Right atrium auricular region (tissue), 2 donors: Measurements from ENCODE around the gene MYO1E. TPM values are rescaled to one million over a fixed set of nuclear protein-coding genes. Genes with fewer than 3 reads are reported as not detected.
A peak's percentile ranks its signal among the peaks of the same experiment; 100 is the strongest.

Experiments used
- DNase-seq: peaks from one replicate; pipeline ENCODE4 v3.0.0-alpha.2; 2019; ENCODE audit warnings: low spot score
- H3K27ac ChIP-seq, 2 donors: fragments of 200-600 bp; sonication (generic); 1 replicate in 1 of 2; 2 replicates in 1 of 2; pipeline ENCODE4 v1.5.1; 2016 to 2019
- H3K27me3 ChIP-seq, 2 donors: fragments of 200-600 bp; sonication (generic); one replicate each; pipeline versions ENCODE4 v1.5.1 to v1.6.0; 2017 to 2019
- H3K36me3 ChIP-seq: fragments of 200-600 bp; sonication (generic); one replicate; pipeline ENCODE4 v1.5.1; 2016
- H3K4me1 ChIP-seq, 2 donors: fragments of 200-600 bp; sonication (generic); one replicate each; pipeline versions ENCODE4 v1.5.1 to v1.6.0; 2017 to 2019
- H3K4me3 ChIP-seq, 2 donors: fragments of 200-600 bp; sonication (generic); 1 replicate in 1 of 2; 2 replicates in 1 of 2; pipeline ENCODE4 v1.5.1; 2017 to 2019; ENCODE audit warnings: mild to moderate bottlenecking in 1 of 2, moderate library complexity in 1 of 2
- H3K9me3 ChIP-seq, 2 donors: fragments of 200-600 bp; sonication (generic); one replicate each; pipeline ENCODE4 v1.5.1; 2019
- total RNA-seq, 2 donors: library from RNA; depleted of rRNA; stranded (reverse); fragments of >200 nt; gene quantifications; one replicate each; pipeline ENCODE4 v1.1.0, GENCODE V29; 2016
- TF ChIP-seq, protein P1 (sequence below), 2 donors: fragments of 200-600 bp; sonication (generic); IDR thresholded peaks; one replicate each; pipeline ENCODE4 v1.5.1; 2019; ENCODE audit warnings: antibody characterized with exemption in 2 of 2

MYO1E gene
- total RNA-seq, 2 donors from 2014 or later: 9.6 to 17.2 TPM

DNA sequence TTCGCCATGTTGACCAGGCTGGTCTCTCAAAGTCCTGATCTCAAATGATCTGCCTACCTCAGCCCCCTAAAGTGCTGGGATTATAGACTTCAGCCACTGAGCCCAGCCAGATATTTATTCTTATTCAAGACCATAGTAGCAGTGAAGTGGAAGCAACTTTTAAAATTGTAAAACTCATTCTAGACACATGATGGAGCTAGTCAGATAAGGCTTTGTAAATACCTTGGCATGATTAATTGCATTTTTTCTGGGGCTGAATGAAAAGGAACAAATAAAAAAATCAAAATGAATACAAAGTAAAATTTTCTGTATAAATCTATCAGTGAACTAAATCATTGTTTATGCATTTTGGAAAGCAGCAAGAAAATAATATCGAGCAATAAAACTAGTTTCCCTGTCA is 4.1 kb upstream of the MYO1E start:
- no peaks in the 10 kb centered on the region for H3K9me3 ChIP-seq
- H3K4me1 ChIP-seq: peaks cover 0 to 4% of the 10 kb centered on the region in 2 donors
- TF ChIP-seq, protein P1, sequence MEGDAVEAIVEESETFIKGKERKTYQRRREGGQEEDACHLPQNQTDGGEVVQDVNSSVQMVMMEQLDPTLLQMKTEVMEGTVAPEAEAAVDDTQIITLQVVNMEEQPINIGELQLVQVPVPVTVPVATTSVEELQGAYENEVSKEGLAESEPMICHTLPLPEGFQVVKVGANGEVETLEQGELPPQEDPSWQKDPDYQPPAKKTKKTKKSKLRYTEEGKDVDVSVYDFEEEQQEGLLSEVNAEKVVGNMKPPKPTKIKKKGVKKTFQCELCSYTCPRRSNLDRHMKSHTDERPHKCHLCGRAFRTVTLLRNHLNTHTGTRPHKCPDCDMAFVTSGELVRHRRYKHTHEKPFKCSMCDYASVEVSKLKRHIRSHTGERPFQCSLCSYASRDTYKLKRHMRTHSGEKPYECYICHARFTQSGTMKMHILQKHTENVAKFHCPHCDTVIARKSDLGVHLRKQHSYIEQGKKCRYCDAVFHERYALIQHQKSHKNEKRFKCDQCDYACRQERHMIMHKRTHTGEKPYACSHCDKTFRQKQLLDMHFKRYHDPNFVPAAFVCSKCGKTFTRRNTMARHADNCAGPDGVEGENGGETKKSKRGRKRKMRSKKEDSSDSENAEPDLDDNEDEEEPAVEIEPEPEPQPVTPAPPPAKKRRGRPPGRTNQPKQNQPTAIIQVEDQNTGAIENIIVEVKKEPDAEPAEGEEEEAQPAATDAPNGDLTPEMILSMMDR (IDR thresholded peaks at IDR 0.05): peak in 1 of 2 donors; percentile 32
- no peak overlapping the region for H3K27ac ChIP-seq
- DNase-seq: no peak
- H3K36me3 ChIP-seq: no peaks in the 10 kb centered on the region
- H3K27me3 ChIP-seq: no peaks in the 10 kb centered on the region
- no peak overlapping the region for H3K4me3 ChIP-seq

DNA sequence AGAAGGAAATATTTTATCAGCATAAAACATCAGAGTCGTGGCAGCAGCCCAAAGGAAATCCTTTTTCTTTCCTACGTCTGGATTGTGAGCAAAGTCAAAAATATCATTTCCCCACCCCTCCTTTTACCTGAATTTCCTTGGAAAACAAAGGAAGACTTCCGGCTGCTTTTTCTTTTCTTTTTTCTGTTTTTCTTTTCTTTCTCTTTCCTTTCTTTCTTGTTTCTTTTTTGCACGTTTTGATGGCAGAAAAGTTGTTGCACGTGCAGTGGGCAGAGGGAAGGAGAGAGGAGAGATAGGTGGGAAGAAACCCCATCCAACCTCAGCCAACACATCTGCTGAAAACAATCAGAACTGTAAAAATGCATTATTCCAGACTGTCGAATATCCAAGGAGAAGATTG is 544 bp upstream of the MYO1E start:
- TF ChIP-seq, protein P1 (IDR thresholded peaks at IDR 0.05): no peak
- H3K36me3 ChIP-seq: no peaks in the 10 kb centered on the region
- H3K4me3 ChIP-seq: peak overlapping the region; percentile 69 to 81
- DNase-seq: peak; percentile 16
- H3K9me3 ChIP-seq: no peaks in the 10 kb centered on the region
- H3K27ac ChIP-seq: peak overlapping the region; percentile 93 to 94
- H3K4me1 ChIP-seq: peaks cover 0 to 9% of the 10 kb centered on the region in 2 donors
- no peaks in the 10 kb centered on the region for H3K27me3 ChIP-seq

DNA sequence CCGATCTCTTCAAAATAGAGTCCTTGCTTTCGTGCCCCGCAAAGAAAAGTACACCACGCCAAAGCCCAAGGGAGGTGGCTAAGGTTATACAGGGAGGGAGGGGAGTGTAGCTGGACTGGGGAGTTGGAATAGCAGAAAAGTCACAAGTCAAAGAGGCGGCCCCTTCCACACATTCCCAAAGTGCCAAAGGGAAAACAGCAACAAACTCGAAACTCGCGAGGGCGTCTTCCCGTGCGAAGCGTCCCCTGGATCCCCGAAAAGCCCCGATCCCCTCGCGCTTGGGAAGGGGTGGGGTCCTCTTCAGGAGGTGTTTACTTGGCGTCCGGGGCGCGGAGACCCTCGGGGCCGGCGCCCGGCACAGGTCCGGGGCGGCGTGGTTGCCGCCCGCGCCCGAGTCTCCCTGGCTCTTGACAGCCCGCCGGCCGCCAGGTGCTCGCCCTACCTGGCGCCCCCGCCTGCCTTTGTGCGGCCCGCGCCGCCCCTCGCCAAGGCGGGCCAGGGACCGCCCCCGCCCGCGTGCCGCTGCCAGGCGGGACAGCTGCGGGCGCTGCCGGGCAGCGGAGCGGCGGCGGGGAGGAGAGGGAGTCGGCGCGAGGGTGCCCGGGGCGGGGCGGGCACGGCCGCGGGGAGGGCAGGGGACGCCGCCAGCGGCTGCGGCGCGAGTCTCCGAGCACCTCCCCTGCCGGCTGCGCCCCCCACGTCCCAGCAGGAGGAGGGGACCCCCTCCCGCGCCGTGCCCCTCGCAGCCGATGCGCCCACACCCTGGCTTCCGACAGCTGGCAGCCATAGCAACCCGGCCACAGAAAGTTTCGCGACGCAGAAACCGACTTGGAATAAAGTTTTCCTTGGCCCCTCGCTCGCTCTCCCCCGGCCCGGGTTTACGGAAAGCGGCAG is 966 bp downstream of the MYO1E start:
- Histone ChIP-seq H3K4me3 (peak overlapping the region; percentile 69 to 81), H3K27ac (peak overlapping the region; percentile 93 to 94), H3K4me1 (peaks cover 0 to 9% of the 10 kb centered on the region in 2 donors), H3K36me3 (no peaks in the 10 kb centered on the region), H3K9me3 (no peaks in the 10 kb centered on the region), H3K27me3 (no peaks in the 10 kb centered on the region)
- DNase-seq: no peak
- TF ChIP-seq, protein P1 (IDR thresholded peaks at IDR 0.05): no peak

DNA sequence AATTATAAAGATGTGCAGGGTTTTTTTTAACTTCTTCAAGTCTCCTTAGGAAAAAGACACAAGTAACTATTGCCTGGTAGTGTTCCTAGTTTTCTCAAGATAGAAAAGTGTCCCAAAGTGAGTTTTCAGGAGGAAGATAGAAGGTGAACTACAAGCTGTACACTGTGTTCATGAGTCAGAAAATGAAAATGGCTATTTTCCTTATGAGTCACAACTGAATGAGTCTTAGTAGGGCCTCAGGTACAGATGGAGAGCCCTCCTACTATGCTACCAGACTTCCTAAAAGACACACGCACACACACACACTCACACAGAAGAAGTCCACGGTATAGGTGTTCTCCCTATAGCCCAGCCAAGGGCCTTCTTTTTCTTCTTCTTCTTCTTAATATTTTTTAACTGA is 3.1 kb downstream of the MYO1E start:
- Histone ChIP-seq H3K27me3 (no peaks in the 10 kb centered on the region), H3K4me3 (no peak overlapping the region), H3K27ac (no peak overlapping the region), H3K4me1 (peaks cover 0 to 12% of the 10 kb centered on the region in 2 donors), H3K36me3 (no peaks in the 10 kb centered on the region), H3K9me3 (no peaks in the 10 kb centered on the region)
- TF ChIP-seq, protein P1 (IDR thresholded peaks at IDR 0.05): no peak
- no peak for DNase-seq

DNA sequence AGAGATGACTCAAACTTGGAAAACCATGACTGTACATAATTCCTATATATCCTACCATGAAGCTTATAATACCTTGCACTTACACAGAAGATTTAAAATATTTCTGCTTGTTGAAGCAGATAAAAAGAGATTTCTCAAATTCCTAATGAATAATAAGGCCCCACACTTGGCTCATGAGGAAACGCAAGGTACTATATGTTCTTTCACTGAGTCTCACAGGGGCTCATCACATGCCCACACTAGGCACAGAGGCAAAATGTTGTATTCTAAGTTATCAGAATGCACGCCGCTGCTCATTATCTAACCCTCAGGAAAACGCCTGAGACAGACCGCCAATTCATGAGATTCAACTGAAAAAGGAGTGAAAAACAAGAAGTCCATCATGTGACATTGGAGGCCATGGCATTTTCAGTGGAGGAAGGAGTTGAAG is 5.6 kb downstream of the MYO1E start:
- Histone ChIP-seq H3K36me3 (no peaks in the 10 kb centered on the region), H3K4me3 (no peak overlapping the region), H3K9me3 (no peaks in the 10 kb centered on the region), H3K27ac (no peak overlapping the region), H3K27me3 (no peaks in the 10 kb centered on the region), H3K4me1 (peaks cover 0 to 8% of the 10 kb centered on the region in 2 donors)
- peak; percentile 44 for DNase-seq
- TF ChIP-seq, protein P1 (IDR thresholded peaks at IDR 0.05): no peak
